Mesodermal cell (in vitro differentiated cells): ENCODE data around the gene FBXL14. TPM values are rescaled to one million over a fixed set of nuclear protein-coding genes. Genes with fewer than 3 reads are reported as not detected.

Experiments used
- H3K27ac ChIP-seq: 2 replicates; pipeline ENCODE4 v1.7.0; 2013; ENCODE audit warnings: mild to moderate bottlenecking, low read depth, low read length, moderate library complexity; ENCODE audit not compliant: severe bottlenecking
- H3K36me3 ChIP-seq: 2 replicates; pipeline ENCODE4 v1.7.1; 2013; ENCODE audit warnings: mild to moderate bottlenecking, low read length, moderate library complexity; ENCODE audit not compliant: control insufficient read depth, insufficient read depth
- H3K4me1 ChIP-seq: one replicate; pipeline ENCODE4 v1.7.1; 2013; ENCODE audit warnings: mild to moderate bottlenecking, low read length; ENCODE audit not compliant: insufficient read depth, control insufficient read depth, poor library complexity, severe bottlenecking
- H3K4me3 ChIP-seq: 2 replicates; pipeline ENCODE4 v1.7.0; 2013; ENCODE audit warnings: low read length, control low read depth, mild to moderate bottlenecking; ENCODE audit not compliant: insufficient read depth, poor library complexity, severe bottlenecking; ENCODE audit errors: extremely low read depth
- H3K9me3 ChIP-seq: 2 replicates; pipeline ENCODE4 v1.7.1; 2013; ENCODE audit warnings: mild to moderate bottlenecking, low read length, moderate library complexity; ENCODE audit not compliant: control insufficient read depth
- WGBS, 2 experiments: methylation state at CpG; one replicate each; pipeline ENCODE4 v1.1.5; 2013; ENCODE audit warnings: missing lambda C conversion rate in 2 of 2; ENCODE audit not compliant: insufficient coverage in 2 of 2; 5-methylcytosine and 5-hydroxymethylcytosine counted together
- polyA plus RNA-seq, 2 experiments: library from polyadenylated mRNA; stranded (reverse); fragments of 50-300 nt; gene quantifications; one replicate each; pipeline ENCODE4 v1.2.3, GENCODE V29; 2013

FBXL14 gene, protein sequence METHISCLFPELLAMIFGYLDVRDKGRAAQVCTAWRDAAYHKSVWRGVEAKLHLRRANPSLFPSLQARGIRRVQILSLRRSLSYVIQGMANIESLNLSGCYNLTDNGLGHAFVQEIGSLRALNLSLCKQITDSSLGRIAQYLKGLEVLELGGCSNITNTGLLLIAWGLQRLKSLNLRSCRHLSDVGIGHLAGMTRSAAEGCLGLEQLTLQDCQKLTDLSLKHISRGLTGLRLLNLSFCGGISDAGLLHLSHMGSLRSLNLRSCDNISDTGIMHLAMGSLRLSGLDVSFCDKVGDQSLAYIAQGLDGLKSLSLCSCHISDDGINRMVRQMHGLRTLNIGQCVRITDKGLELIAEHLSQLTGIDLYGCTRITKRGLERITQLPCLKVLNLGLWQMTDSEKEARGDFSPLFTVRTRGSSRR
- polyA plus RNA-seq (2013, experiment 1 of 2): 12.1 TPM
- polyA plus RNA-seq (2013, experiment 2 of 2): 11.9 TPM

GRCh38 chr12:1594261-1595025 is at the start of gene FBXL14:
Gene FBXL14, minus strand, starts transcription at chr12:1594581. Its CDS starts 515 bp downstream, at chr12:1594066.
- Histone ChIP-seq H3K4me3 (peak within 1 kb of the TSS; percentile 57), H3K9me3 (no peaks in the 10 kb centered on the region), H3K36me3 (peaks cover 9% of the 10 kb centered on the region), H3K4me1 (peaks cover 28% of the 10 kb centered on the region), H3K27ac (peak within 1 kb of the TSS; percentile 85)
- 0% methylated on average over 80 to 102 of the region's 115 CpGs for WGBS, 2 experiments

GRCh38 chr12:1643905-1644533 is 49.6 kb upstream of the FBXL14 start:
- H3K4me1 ChIP-seq: peaks cover 18% of the 10 kb centered on the region
- no peaks in the 10 kb centered on the region for H3K9me3 ChIP-seq
- peaks cover 20% of the 10 kb centered on the region for H3K36me3 ChIP-seq
- no peak overlapping the region for H3K27ac ChIP-seq
- 89 to 93% methylated on average over 4 to 6 of the region's 7 CpGs for WGBS, 2 experiments
- H3K4me3 ChIP-seq: no peak overlapping the region

GRCh38 chr12:1643043-1643442 is 48.7 kb upstream of the FBXL14 start:
- WGBS, 2 experiments: 70 to 75% methylated on average over 7 to 9 of the region's 9 CpGs
- Histone ChIP-seq H3K4me3 (no peak overlapping the region), H3K9me3 (no peaks in the 10 kb centered on the region), H3K4me1 (peaks cover 14% of the 10 kb centered on the region), H3K27ac (no peak overlapping the region), H3K36me3 (peaks cover 24% of the 10 kb centered on the region)

- 76 to 84% methylated on average over 7 of the region's 7 CpGs for WGBS, 2 experiments
These were observed 48.1 kb upstream of the FBXL14 start for GRCh38 chr12:1642513-1642912.

GRCh38 chr12:1640328-1641234 is 46.2 kb upstream of the FBXL14 start:
- H3K27ac ChIP-seq: no peak overlapping the region
- no peak overlapping the region for H3K4me3 ChIP-seq
- WGBS, 2 experiments: 87 to 88% methylated on average over 12 to 13 of the region's 18 CpGs
- H3K4me1 ChIP-seq: peaks cover 14% of the 10 kb centered on the region
- H3K9me3 ChIP-seq: no peaks in the 10 kb centered on the region
- H3K36me3 ChIP-seq: peaks cover 6% of the 10 kb centered on the region

More at GRCh38 chr12:1642513-1642912, 48.1 kb upstream of the FBXL14 start:
- peaks cover 14% of the 10 kb centered on the region for H3K4me1 ChIP-seq
- peak overlapping the region; percentile 6 for H3K27ac ChIP-seq
- no peak overlapping the region for H3K4me3 ChIP-seq
- no peaks in the 10 kb centered on the region for H3K9me3 ChIP-seq
- peaks cover 20% of the 10 kb centered on the region for H3K36me3 ChIP-seq

GRCh38 chr12:1639538-1639937 is 45.2 kb upstream of the FBXL14 start:
- Histone ChIP-seq H3K9me3 (no peaks in the 10 kb centered on the region), H3K36me3 (peaks cover 4% of the 10 kb centered on the region), H3K4me3 (no peak overlapping the region), H3K4me1 (peaks cover 14% of the 10 kb centered on the region), H3K27ac (no peak overlapping the region)
- 94 to 99% methylated on average over 36 to 40 of the region's 40 CpGs for WGBS, 2 experiments

GRCh38 chr12:1638203-1638602 is 43.8 kb upstream of the FBXL14 start:
- no peak overlapping the region for H3K4me3 ChIP-seq
- peaks cover 14% of the 10 kb centered on the region for H3K4me1 ChIP-seq
- H3K36me3 ChIP-seq: peaks cover 4% of the 10 kb centered on the region
- H3K27ac ChIP-seq: no peak overlapping the region
- H3K9me3 ChIP-seq: no peaks in the 10 kb centered on the region
- 90% methylated on average over 3 of the region's 5 CpGs; no CpG with 5 or more reads in 1 of the 2 experiments for WGBS, 2 experiments

DNA sequence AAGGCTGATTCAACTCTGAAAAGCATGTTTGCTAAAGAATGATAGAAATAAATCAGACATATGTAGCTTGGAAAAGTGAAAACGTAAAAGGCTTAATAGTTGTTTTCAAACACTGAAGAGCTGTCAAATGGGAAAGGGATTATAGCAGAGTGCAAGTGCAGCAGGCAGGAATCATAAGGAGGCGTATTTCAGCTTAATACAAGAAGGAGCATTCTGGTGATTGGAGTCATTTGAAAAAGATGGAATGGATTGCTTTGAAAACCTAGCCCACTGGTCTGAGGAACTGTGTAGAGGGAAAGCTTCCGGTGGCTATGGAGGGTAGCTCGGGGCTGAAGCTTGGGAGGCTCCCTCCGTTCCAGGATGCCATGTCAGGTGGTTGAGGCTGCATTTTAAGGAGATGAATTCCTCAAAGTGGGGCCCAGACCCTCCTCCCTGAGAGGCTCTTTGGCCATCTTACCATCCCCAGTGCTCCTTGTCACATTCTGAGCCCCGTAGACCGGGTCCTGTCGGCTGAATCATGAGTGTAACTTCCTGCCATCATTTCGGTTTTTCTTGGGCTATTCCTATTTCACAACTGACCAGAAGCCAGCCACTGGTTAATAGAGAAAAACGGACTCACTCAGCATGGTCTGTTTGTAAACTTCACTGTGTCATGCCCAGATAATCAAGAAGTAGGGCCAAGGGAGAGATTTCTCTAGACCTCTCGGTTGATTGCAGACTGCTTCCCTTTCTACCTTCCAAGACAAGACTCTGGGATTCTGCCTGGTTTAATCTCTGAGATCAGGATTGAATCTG is 41.1 kb upstream of the FBXL14 start:
- H3K27ac ChIP-seq: no peak overlapping the region
- no peak overlapping the region for H3K4me3 ChIP-seq
- H3K36me3 ChIP-seq: peaks cover 10% of the 10 kb centered on the region
- H3K9me3 ChIP-seq: no peaks in the 10 kb centered on the region
- 93 to 94% methylated on average over 9 to 10 of the region's 11 CpGs for WGBS, 2 experiments
- H3K4me1 ChIP-seq: peaks cover 4% of the 10 kb centered on the region

DNA sequence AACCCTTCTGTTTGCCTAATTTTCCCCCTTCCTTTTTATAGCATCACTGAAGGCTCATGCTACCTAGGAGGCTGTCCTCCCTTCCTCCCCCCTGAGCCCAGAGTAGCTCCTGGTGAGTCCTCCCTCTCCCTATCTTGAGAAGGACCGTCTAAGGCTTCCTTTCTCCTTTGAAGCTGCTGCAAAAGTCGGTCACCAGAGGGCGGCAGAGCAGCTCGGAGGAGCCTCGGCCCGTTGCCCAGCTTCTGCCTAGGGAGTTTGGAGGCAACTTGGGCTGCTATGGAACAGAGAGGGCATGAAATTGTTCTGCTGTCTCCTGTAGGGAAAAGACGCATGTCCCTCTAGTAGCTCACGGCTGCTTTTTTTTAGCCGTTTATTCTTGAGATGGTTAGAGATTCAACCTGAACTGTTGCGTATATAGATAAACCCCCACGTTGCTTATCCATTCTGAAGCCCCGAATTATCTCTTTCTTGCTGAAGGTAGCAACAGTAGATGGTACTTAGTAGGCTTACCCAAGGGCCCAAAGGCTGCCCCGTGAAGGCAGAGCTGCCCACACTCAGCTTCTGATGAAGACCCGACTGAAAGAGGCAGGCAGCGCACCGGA is 40.3 kb upstream of the FBXL14 start:
- H3K4me1 ChIP-seq: peaks cover 4% of the 10 kb centered on the region
- no peaks in the 10 kb centered on the region for H3K9me3 ChIP-seq
- H3K36me3 ChIP-seq: peaks cover 10% of the 10 kb centered on the region
- no peak overlapping the region for H3K4me3 ChIP-seq
- WGBS, 2 experiments: 49 to 73% methylated on average over 11 to 16 of the region's 16 CpGs
- H3K27ac ChIP-seq: no peak overlapping the region
